Stimulated activated naive CD8-positive, alpha-beta T cell treated with anti-CD3 and anti-CD28 coated beads, Interleukin-15, Interleukin-2, amounts not matched to agents 100 U/mL and 50 U/mL, for 24 hours (primary cell): ENCODE data around the gene MAMDC2.

ENCODE experiments used
- ATAC-seq: fragments of 150-1000 bp; cut with Tn5 transposase; one replicate; pipeline ENCODE4 v1.10.0; 2021
- DNase-seq: peaks from one replicate; pipeline ENCODE4 v3.0.0; 2021

MAMDC2 gene

DNA sequence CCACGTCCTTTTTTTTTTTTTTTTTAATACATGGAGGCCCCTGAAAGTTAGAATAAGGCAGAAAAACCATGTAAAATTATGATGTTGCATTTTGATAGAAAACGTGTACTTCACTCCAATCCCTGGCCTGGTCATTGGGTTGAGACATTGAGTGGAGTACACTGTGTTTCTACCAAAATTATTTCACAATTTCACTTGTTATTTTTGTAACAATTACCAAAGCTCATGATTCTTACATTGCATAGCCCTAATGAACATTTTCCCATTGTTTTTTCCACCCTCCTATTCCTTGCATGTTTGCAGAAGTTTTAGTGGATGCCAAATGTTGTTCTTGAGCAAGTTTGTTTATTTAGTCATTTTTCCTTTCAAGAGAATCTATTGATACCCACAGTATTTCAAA, 21.9 kb downstream of the MAMDC2 start:
- no peak for ATAC-seq
- DNase-seq, result no peak

DNA sequence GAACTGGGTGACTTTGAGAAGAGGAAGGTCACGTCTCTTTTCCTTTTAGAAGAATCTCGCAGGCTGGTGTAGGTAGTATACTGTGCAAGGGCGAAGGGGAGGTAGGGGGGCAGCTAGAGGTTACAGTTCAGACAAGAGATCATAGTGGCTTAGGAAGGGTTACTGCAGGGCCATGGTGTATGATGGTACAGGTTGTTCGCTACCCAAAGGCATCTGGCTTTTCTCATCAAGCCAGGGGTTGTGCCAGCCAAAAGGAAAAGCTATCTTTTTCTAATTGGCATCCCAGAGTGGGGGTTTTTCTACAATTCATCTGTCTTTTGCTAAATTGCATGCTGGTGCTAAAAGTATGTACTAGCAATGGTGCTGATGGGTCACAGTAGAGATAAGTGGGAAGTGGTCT, 22.8 kb downstream of the MAMDC2 start:
- DNase-seq (no peak), ATAC-seq (no peak)

DNA sequence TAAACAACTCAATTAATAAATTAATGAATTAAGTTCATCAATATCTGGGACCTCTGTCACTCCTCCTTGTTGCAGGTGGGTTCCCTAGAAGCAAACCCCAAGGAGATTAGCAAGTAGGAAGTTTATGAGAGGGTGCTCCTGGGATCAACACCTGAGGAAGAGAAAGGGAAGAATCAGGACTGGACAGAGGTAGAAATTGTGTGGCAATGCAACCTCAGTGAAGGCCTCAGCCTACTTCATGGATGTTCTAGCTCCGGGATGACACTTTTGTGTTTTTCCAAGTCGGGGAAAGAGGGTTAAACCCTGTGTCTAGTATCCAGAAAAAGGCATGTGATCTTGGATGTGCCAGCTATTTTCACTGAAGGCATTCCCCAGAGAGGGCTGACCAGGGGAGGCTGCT, 23.2 kb downstream of the MAMDC2 start:
- DNase-seq (no peak), ATAC-seq (no peak)

DNA sequence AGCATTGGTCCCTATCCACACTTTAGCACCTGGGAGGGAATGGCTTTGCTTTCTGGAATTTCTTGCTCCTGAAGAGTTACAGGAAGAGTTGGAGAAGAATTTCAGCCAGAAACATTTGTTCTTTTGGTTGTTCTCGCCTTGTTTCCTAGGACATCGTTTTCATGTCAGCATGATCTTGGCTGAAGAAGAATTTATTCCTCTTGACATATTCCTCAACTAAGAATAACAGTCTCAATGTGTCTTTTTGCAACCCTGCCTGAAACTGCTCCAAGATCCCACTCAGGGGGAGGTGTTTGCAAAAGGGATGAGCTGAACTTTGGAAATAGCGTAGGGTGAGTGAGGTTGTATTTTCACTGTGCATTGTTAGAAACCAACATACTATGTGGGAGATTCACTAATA, 26.1 kb downstream of the MAMDC2 start:
- ATAC-seq (no peak), DNase-seq (no peak)

DNA sequence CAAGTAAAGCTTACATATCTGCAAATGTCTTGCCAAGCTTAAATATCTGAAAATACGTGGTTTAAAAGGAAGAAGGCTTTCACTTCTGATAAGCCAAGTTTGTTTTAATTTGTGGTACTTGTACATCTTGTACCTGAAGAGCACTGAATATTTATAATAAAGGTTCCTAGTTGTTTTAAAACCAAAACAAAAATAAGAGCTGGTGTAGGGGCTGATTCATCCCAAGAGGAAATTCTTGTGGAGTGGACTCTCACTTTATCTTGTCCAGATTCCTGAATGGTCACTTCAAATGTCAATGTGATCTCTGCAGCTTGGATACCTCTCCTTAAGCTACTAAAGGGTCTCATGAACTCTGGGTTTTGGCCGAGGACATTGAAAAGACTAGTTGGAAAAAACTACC, 29.5 kb downstream of the MAMDC2 start:
- ATAC-seq (no peak), DNase-seq (no peak)

DNA sequence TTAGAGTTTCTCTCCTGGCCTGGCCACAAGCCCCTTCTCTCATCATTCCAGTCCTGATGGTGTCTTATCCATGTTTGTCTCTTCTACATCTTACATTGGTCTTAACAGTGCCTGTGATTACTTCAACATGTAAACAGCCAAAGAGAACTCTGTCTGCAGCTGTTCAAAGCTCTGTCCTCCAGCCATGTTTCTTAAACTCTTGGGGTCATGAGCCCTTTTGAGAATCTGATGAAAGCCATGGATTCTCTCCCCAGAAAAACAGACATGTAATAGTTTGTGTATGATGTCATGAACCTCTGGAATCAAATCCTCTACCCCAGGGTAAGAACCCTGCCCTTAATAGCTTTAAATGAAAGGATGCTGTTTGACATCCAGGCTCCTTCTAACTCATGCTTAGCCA, 30.1 kb downstream of the MAMDC2 start:
- DNase-seq, result no peak
- ATAC-seq, result no peak

DNA sequence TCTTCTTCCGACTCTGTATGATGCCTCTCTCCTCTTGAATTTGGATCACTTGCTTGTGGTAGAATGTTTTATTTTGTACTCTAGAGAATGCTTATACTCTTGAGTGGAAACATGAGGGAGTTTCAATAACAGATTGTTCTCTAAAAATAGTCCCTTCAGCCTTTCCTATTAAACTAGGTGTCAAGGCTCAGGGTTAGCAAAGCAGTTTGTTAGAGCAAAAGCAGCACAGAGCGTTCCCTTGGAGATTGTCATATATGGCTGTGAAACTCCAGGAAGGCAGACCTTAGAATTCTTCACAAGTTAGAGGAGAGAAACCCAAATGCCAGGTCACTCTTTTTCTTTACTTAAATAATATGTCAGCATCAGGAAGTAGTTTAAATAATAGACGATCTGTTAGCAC, 33.0 kb downstream of the MAMDC2 start:
- DNase-seq (no peak), ATAC-seq (no peak)

DNA sequence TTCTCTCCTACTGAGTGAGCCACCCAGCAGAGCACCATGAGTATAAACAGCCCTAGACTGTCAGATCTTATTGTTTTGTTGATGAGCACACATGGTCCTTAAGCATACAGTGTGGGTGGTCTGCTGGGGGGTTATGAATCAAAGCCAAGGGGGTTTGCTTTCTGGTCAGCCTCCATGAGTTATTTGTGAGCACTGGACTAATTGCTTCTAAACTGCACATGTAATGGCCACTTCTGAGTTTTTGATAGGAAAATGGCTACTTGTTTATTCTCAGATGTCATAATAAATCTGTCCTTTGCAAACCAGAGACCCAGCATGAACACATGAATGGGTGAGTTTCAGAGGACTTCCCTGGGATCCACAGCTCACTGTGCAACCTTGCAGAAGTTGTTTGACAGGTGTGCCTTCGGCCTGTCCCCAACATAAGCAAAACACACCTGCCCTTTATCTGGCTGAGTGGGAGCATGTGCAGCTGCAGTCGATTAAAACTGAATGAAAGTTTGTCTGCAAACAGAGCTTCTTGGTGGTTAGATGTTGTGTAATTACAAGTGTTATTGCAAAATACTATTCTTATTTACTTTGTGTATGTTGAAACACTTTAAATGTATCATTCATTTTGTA, 35.9 kb downstream of the MAMDC2 start:
- no peak for ATAC-seq

DNA sequence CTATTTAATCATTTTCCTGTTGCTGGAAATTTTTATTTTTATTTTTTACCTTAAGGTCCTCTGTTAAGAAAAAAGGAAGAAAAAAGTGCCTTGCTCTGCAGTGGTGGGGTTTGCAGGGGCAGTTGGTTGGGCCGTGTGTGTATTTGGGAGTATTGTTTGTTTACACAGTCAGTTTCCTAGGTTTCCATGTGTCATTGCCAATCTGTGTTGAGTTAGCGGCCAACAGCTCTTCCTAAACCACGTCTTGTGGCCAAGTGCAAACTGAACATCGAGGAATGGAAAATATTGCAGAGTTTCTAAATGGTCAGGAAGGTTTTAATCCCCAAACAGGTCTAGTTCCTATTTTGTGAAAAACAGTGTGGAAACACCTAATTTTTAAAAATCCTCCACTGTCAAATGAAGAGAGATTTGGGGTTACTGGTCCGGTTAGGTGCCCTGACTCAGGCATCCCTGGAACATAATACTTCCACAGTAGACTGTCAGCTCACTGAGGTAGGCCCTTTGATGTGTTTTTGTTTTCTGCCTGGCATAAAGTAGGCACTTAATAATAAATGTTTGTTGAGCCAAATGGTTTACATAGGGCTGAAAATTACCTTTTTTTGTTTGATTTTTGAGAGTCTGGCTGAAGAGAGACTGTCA, 37.0 kb downstream of the MAMDC2 start:
- ATAC-seq (no peak), DNase-seq (no peak)

More for the DNA sequence above, 35.9 kb downstream of the MAMDC2 start:
- no peak for DNase-seq

DNA sequence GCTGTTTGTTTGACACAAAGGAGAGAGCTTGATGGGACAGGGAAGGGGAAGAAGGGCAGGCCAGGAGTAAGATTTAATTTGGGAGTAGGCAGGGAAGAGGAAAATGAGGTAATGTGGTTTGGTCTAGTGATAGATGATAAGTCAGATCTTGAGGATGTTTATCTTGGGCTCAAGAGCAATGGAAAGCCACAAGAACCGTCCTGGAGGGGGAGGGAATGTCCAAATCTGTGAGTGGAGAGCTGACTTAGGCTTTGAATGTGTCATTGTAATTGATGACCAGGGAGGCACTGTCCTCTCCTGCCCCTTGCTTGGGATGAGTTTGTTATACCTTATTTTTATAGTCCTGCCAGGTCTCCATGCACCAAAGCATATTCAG, 37.5 kb downstream of the MAMDC2 start:
- DNase-seq (no peak), ATAC-seq (no peak)

DNA sequence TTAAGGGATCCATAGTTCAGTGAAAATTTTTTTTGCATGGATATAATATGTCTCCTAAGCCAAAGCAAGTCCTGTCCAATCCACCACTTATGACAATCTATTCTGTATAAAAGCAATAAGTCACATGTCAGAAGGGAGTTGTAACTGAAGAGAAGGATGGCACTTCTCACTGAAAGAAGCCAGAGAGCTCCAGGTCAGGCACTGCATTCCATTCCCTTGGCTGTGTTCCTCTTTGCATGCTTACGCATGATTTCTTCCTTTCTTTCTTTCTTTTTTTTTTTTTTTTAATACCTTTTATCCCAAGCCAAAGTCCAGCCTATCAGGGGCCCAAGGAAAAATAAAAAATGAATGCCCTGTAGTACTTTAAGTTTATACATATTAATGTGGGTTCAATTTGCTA, 39.8 kb downstream of the MAMDC2 start:
- ATAC-seq (no peak), DNase-seq (no peak)

DNA sequence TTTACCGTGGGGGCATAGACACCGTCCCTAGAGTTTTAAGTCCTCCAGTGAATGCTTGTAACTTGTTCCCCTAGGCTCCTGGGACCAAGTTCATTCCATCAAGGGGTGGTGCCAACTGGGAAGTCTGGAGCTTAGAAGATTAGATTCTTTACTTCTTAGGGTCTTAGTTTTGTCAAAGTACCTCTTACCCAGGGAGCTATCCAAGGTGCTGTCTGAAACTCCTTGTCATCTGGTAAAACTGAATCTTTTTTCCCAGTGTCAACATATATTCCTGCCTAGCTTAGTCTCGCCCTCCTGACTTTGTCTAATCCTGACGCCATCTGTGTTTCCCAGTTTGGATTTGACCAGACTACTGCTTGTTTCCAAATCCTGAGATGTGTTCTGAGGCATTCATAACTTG, 41.6 kb downstream of the MAMDC2 start:
- no peak for ATAC-seq

DNA sequence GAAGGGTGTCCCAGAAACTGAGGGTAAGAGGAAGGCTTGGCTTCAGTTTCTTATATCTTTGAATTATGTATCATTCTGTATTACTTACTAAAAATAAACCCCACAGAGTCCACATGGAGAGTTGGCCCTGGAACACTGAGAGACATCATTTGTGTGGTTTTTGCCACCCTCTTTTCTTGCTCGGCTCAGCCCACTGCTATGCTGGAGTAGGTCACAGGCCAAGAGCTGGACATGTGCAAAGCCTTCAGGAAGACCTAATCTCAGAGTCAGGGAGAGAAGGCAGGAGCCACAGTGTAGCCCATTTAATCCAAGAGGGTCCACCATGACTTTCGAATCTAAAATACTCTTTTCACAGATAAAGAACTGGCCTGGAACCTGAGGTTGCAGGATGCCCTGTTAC, 47.5 kb downstream of the MAMDC2 start:
- ATAC-seq, result no peak
- no peak for DNase-seq

More for the DNA sequence above, 41.6 kb downstream of the MAMDC2 start:
- DNase-seq, result no peak

DNA sequence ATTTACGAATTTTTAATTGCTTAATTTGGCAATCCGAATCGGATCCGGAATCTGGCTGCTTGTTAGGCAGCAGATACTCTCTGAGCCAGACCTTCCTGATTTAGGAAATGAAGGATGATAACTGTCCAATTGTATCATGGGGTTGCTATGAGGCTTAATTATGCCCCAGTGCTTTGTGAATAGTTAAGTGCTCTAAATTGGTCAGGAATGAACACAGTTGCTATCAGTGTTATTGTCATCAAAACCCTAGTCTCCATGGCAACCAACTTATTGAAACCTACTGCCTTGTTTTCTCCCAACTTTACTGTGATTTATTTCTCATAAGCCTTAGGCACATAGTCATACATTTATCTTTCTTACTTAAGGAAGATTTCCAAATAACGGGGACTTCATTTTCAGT, 47.9 kb downstream of the MAMDC2 start:
- DNase-seq (no peak), ATAC-seq (no peak)

DNA sequence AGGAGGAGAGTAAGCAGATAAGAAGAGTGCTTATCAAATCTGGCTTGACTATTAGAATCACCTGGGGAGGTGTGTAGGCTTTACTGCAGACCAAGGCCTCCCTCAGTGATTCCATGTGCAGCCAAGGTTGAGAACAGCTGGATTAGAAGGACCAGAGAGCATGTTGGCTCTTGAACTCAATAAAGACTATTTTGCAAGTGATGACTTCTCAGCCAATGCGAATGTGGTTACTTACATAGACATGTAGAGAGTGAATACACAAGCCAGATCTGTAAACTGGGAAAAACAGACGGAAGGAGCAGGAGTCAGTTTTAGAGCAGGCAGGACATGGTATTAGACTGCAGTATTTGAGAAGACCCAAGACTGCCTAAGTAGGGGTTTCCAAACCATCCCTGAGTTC, 48.5 kb downstream of the MAMDC2 start:
- no peak for ATAC-seq

DNA sequence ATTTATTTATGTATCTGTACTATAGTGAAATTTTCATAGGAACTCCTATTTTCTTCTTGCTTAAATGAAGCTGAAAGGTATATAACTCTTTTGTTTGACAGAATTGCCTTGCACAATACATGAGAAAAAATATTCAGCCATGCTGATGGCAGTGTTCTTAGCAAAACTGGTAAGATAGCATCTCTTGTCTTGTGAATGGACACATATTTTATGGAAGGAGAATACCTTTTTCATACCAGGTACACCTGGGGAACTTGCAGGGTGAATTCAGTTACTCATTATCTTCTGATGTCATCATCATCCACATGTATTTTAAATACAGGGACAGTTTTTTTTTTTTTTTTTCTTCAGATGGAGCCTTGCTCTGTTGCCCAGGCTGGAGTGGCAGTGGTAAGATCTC, 49.4 kb downstream of the MAMDC2 start:
- DNase-seq, result no peak
- ATAC-seq, result no peak

More for the DNA sequence above, 48.5 kb downstream of the MAMDC2 start:
- no peak for DNase-seq

DNA sequence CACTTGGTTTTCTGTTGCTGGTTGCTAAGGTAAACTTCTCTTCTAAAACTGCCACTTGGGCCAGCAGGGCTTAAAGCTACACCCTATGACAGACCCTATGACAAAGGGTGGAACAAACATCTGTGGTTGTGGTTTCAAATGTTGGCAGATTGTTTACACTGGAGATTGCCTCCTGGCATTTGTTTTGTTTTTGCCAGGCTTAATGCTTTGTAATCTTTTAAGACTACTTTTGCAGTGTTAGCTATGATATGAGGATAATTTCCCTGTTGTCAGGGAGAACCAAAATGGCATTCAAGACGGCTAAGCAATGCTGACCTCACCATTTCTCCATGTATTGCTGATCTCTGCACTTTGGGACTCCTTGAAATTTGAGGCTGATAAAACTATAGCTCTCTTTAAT, 50.3 kb downstream of the MAMDC2 start:
- DNase-seq (no peak), ATAC-seq (peak; percentile 43)

DNA sequence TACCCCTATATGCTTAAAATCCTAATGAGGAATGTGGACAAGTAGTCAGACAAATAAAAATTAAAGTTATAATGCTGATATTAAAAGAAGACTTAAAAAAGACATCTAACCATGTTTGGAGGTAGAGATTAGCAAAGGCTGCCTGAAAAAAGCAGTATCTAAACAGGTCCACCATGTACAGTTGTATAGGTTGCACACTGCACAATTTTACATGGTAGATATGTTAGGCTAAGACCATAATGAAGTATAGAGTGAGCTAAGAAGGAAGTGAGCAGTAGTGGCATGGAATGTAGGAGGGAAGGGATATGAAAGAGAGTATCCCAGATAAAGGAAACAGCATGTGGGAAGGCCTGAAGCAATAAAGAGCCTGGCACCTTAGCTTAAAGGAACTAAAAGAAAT, 51.1 kb downstream of the MAMDC2 start:
- DNase-seq (no peak), ATAC-seq (no peak)

DNA sequence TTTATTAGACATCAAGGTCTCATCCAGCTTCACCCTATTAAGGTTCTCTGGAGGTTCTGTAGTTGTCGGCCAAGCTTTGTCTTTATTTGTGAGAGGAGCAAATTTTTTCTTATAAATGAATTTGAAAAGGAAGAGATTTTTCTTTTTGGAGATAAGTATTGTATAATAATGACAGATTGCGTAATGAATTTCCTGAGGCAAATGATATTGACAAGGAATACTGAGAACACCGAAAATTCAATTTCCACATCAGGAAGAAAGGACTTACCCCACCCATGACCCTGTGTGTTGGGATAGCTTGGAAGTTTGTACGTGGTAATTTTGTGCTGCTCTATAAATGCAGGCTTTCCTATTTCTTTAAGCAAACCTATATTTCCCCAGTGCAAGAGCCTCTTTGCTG, 53.5 kb downstream of the MAMDC2 start:
- ATAC-seq, result no peak
- no peak for DNase-seq

DNA sequence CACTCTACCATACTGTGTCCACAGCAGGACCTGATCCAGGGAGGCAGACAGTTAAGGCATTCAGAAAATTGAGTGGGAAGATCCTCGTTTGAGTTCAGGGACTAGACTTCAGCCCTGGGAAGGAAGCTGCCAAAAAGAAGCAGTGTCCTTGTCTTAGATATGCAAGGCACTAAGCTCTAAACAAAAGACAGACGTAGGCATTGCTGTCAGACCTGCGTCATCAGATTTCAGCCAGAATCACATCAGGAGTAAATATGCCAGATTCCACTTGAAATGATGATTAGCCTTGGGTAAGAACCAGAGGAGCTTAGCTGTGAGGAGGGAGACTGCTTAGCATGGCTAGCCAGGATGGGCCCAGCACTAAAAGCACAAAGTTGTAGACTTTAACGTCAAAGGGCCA, 56.7 kb downstream of the MAMDC2 start:
- no peak for DNase-seq
- ATAC-seq, result no peak

DNA sequence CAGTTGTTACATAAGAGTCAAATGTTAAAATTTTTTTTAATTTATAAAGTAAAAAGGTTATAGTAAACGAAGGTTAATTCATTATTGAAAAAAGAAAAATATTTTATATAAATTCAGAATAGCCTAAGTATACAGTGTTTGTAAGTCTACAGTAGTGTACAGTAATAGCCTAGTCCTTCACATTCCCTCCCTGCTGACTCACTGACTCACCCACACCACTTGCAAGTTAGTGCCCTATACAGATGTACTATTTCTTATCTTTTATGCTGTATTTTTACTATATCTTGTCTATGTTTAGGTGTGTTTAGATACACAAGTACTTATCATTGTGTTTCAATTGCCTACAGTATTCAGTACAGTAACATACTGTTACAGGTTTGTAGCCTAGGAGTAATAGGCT, 57.6 kb downstream of the MAMDC2 start:
- ATAC-seq (no peak), DNase-seq (no peak)

DNA sequence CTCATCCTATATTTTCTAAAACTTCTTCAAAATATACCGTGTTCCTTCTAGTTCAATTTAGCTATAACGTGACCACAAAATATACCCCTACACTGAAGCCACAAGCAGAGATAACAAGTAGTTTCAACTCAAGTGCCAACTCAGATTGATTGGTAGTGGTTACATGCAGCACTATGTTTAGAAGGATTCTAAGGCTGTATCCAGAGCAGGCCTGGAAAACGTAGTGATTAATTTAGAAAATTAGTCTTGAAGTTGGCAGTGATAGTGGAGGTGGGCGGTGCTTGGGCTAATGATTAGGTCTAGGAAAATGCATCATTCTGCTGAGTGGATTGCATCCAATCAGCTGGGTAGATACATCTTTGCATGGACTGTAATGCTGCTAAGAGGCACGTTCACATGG, 61.5 kb downstream of the MAMDC2 start:
- no peak for DNase-seq
- ATAC-seq, result no peak

DNA sequence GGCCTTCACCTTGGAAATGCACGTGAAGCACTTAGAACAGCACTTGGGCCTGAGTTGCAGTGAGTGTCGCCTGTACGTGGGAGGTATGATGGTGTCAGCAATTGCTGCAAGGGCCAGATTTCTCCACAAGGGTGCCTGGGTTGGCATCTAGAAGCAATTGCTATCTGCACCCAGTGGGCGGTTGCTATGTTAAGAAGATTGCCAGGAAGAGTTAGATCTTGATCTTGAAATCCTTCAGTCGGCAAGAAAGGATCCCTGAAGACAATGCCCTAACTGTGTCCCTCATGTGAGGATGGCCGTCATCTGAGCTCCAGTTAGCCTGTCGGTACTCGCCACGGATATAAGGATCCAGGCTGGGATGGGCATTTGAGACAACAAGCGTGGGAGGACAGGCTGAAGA, 62.9 kb downstream of the MAMDC2 start:
- no peak for ATAC-seq

DNA sequence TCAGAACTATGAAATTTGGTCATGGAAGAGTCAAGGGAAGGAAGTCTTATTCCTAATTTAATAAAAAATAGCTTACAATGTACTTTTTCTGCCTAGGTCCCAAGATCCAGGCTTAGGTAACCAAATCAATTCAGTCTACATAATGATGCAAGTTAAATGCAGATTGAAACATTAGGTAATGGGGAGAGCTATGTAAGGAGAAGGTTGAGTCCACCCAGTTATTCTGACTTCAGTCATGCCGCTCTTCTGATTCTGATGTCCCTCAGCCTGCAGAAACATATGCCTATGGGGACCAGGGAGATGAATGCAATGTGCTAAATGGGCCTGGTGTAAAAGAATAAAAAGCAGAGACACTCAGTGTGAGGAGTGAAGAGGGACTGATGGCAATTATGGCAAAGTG, 63.9 kb downstream of the MAMDC2 start:
- no peak for ATAC-seq
- DNase-seq, result no peak

More for the DNA sequence above, 62.9 kb downstream of the MAMDC2 start:
- no peak for DNase-seq

DNA sequence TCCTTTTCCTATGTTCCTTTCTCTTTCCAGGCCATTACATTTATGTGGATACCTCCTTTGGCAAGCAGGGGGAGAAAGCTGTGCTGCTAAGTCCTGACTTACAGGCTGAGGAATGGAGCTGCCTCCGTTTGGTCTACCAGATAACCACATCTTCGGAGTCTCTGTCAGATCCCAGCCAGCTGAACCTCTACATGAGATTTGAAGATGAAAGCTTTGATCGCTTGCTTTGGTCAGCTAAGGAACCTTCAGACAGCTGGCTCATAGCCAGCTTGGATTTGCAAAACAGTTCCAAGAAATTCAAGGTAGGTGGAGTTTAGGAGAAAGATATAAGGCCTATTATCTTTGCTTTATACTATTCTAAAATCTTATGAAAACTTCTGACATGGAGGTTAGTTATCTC, 64.5 kb downstream of the MAMDC2 start:
- DNase-seq, result no peak
- no peak for ATAC-seq
